ENCODE data around the gene ANGPTL8. TPM values are rescaled to one million over a fixed set of nuclear protein-coding genes. Genes with fewer than 3 reads are reported as not detected.

ANGPTL8 gene
- total RNA-seq, 1 donor from 2014 or later, result not detected

DNA sequence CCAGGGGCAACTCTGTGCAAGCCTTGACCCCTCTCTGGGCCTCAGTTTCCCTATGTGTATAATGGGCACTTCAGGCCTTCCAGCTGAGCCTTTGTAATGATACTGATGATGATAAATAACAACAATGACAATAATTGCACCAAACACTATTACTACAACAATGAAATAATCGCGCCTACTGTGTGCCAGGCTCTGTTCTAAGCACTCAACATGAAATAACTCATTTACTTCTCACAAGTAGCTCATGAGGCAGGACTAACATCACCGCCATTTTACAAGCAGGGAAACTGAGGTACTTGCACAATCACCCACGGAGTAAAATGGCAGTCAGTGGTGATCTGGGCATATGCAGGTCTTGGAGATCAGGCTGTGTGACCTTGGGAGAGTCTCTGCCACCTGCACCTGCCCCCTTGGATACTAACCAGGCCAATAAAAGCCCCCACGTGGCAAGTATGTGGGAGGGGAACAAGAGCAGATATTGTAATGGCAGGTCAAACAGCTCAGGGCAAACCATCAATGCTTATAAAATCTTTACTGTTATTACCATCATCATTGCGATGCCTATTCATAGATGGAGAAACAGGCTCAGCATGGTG lies 540 bp upstream of the ANGPTL8 start:
- H3K36me3 Mint-ChIP-seq (ENCODE audit: unreplicated experiment), result peaks cover 25% of the 10 kb centered on the region
- TF ChIP-seq, protein P1, sequence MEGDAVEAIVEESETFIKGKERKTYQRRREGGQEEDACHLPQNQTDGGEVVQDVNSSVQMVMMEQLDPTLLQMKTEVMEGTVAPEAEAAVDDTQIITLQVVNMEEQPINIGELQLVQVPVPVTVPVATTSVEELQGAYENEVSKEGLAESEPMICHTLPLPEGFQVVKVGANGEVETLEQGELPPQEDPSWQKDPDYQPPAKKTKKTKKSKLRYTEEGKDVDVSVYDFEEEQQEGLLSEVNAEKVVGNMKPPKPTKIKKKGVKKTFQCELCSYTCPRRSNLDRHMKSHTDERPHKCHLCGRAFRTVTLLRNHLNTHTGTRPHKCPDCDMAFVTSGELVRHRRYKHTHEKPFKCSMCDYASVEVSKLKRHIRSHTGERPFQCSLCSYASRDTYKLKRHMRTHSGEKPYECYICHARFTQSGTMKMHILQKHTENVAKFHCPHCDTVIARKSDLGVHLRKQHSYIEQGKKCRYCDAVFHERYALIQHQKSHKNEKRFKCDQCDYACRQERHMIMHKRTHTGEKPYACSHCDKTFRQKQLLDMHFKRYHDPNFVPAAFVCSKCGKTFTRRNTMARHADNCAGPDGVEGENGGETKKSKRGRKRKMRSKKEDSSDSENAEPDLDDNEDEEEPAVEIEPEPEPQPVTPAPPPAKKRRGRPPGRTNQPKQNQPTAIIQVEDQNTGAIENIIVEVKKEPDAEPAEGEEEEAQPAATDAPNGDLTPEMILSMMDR (IDR thresholded peaks at IDR 0.05), result no peak
- no peak overlapping the region for H3K27ac Mint-ChIP-seq (ENCODE audit: unreplicated experiment)
- peaks cover 6% of the 10 kb centered on the region for H3K4me1 Mint-ChIP-seq (ENCODE audit: unreplicated experiment)
- no peaks in the 10 kb centered on the region for H3K27me3 Mint-ChIP-seq (ENCODE audit: unreplicated experiment)
- no peak overlapping the region for H3K4me3 Mint-ChIP-seq (ENCODE audit: unreplicated experiment)
- H3K9me3 Mint-ChIP-seq (ENCODE audit: unreplicated experiment), result no peaks in the 10 kb centered on the region
- no peak for DNase-seq (ENCODE audit: extremely low spot score, unreplicated experiment)

DNA sequence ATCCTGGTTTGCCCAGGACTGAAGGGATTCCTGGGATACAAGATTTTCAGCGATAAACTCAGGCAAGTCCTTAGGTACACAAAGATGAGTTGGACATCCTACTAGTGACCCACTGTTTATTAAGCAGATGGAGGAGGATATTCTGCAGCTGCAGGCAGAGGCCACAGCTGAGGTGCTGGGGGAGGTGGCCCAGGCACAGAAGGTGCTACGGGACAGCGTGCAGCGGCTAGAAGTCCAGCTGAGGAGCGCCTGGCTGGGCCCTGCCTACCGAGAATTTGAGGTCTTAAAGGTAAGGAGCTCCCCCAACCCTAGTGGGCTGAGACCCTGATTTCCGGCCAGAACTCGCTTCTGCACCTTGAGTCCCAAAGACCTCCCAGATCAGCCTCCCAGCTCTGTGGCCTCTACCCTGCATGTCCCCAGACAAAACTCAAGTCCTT lies 607 bp downstream of the ANGPTL8 start:
- H3K27me3 Mint-ChIP-seq (ENCODE audit: unreplicated experiment), result no peaks in the 10 kb centered on the region
- DNase-seq (ENCODE audit: extremely low spot score, unreplicated experiment), result no peak
- peaks cover 6% of the 10 kb centered on the region for H3K4me1 Mint-ChIP-seq (ENCODE audit: unreplicated experiment)
- H3K36me3 Mint-ChIP-seq (ENCODE audit: unreplicated experiment), result peaks cover 25% of the 10 kb centered on the region
- H3K4me3 Mint-ChIP-seq (ENCODE audit: unreplicated experiment), result no peak overlapping the region
- no peak overlapping the region for H3K27ac Mint-ChIP-seq (ENCODE audit: unreplicated experiment)
- H3K9me3 Mint-ChIP-seq (ENCODE audit: unreplicated experiment), result no peaks in the 10 kb centered on the region
- TF ChIP-seq, protein P1 (IDR thresholded peaks at IDR 0.05), result no peak

DNA sequence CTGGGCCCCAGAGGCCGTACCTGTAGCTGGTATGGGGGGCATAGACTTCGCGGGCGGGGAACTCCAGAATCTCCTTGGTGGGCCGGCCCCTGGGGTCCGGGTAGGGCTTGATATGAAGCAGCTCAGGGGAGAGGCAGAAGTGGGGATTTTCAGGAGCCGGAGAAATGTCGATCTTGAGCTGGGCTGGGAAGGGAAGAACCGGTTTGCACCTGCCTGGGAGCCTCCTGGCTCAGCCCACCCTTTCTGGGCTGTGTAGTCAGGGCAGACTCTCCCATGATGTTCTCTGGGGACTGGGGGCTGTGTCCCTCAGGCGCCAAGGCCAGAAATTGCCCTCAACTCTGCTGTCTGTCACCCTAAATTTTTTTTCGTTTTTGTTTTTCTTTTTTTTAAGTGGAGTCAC lies 2.6 kb downstream of the ANGPTL8 start:
- Mint-ChIP-seq H3K9me3 (ENCODE audit: unreplicated experiment) (no peaks in the 10 kb centered on the region), H3K4me1 (ENCODE audit: unreplicated experiment) (peaks cover 6% of the 10 kb centered on the region), H3K36me3 (ENCODE audit: unreplicated experiment) (peaks cover 30% of the 10 kb centered on the region), H3K4me3 (ENCODE audit: unreplicated experiment) (no peak overlapping the region), H3K27ac (ENCODE audit: unreplicated experiment) (no peak overlapping the region), H3K27me3 (ENCODE audit: unreplicated experiment) (no peaks in the 10 kb centered on the region)
- TF ChIP-seq, protein P1 (IDR thresholded peaks at IDR 0.05), result no peak
- DNase-seq (ENCODE audit: extremely low spot score, unreplicated experiment), result no peak

DNA sequence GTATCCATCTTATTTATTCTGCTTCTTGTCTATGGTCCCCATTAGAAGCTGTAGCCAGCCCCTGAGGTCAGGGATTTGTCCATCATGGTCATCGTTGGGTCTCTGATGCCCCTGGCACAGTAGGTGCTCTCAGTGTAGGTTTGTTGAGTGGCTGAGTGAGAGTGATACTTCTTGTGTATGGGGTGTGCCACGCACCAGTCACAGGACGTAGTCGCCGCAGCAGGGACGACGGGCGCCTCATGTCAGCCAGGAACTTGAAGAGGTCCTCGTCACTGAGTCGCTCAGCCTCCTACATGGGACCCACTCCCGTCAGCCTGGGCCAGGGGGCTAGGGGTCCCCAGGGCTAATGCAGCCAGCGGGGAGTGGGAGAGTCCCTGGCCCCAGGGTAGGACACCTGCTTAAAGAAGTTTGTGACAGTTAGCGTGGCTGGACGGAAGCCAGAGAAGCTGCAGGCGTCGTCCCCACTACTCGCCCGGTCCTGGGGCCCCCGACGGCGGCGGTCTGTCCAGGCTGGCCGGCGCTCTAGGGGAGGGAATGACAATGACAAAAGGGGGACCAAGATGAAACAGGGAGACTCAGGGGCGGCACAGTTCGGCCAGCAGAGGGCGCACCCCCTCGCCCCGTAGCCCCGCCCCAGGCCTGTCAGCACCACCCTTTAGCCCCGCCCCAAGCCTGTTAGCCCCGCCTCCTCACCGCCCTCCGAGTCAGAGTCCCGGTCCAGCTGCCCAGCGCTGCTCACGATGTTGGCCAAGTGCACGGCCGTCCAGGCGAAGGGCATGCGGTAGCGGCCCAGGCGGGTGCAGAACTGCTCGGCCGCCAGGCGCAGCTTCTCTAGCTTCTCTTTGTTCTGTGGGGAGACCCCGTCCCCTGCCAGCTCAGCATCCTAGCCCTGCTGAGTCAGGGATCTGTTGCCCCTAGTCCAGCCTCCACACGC lies 3.7 kb downstream of the ANGPTL8 start:
- TF ChIP-seq, protein P1 (IDR thresholded peaks at IDR 0.05), result peak; percentile 87
- H3K36me3 Mint-ChIP-seq (ENCODE audit: unreplicated experiment), result peaks cover 31% of the 10 kb centered on the region
- H3K9me3 Mint-ChIP-seq (ENCODE audit: unreplicated experiment), result no peaks in the 10 kb centered on the region
- no peak overlapping the region for H3K4me3 Mint-ChIP-seq (ENCODE audit: unreplicated experiment)
- H3K4me1 Mint-ChIP-seq (ENCODE audit: unreplicated experiment), result peaks cover 8% of the 10 kb centered on the region
- peak; percentile 96 for DNase-seq (ENCODE audit: extremely low spot score, unreplicated experiment)
- no peaks in the 10 kb centered on the region for H3K27me3 Mint-ChIP-seq (ENCODE audit: unreplicated experiment)
- H3K27ac Mint-ChIP-seq (ENCODE audit: unreplicated experiment), result peak overlapping the region; percentile 16

DNA sequence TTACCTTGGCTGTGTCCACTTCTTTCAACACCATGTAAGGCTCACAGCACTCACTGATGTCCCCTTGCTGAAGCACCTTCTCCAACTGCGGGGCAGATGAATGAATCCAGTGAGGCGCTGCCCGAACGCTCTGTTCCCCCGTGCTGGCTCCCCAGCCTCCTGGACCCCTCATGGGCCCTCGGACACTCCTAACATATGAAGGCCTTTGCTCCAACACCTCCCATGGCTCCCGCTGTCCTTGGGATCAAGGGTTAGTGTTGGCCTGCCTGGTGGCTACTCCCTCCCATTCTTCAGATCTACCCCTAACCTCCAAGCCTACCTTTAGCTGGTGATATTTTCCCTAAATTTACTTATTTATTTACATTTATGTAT lies 4.4 kb downstream of the ANGPTL8 start:
- Mint-ChIP-seq H3K36me3 (ENCODE audit: unreplicated experiment) (peaks cover 32% of the 10 kb centered on the region), H3K9me3 (ENCODE audit: unreplicated experiment) (no peaks in the 10 kb centered on the region), H3K27ac (ENCODE audit: unreplicated experiment) (peak overlapping the region; percentile 16), H3K4me3 (ENCODE audit: unreplicated experiment) (no peak overlapping the region), H3K4me1 (ENCODE audit: unreplicated experiment) (peaks cover 8% of the 10 kb centered on the region), H3K27me3 (ENCODE audit: unreplicated experiment) (no peaks in the 10 kb centered on the region)
- TF ChIP-seq, protein P1 (IDR thresholded peaks at IDR 0.05), result no peak
- DNase-seq (ENCODE audit: extremely low spot score, unreplicated experiment), result no peak

Data from osteocyte (in vitro differentiated cells).